HFFc6 (cell line): ENCODE data around the gene KLHDC7B. TPM values are rescaled to one million over a fixed set of nuclear protein-coding genes. Genes with fewer than 3 reads are reported as not detected.
"Not testable (repeated sequence)": the region's sequence is repeated elsewhere in the genome, so short reads cannot be mapped to it uniquely, and the experiment has no call there.

ENCODE experiments used
- DNase-seq: peaks from one replicate; pipeline ENCODE4 v3.0.0-alpha.2; 2018
- H3K27ac Mint-ChIP-seq: 2 replicates; pipeline ENCODE4 v1.8.0; 2020; ENCODE audit warnings: mild to moderate bottlenecking, mixed read lengths
- H3K27me3 Mint-ChIP-seq: 2 replicates; pipeline ENCODE4 v1.8.0; 2021; ENCODE audit warnings: mild to moderate bottlenecking, moderate library complexity, mixed read lengths; ENCODE audit not compliant: insufficient read depth
- H3K36me3 Mint-ChIP-seq: 2 replicates; pipeline ENCODE4 v1.8.0; 2021; ENCODE audit warnings: low read depth, mixed read lengths
- H3K4me1 Mint-ChIP-seq: 2 replicates; pipeline ENCODE4 v1.8.0; 2020; ENCODE audit warnings: low read depth, mixed read lengths
- H3K4me3 Mint-ChIP-seq: 2 replicates; pipeline ENCODE4 v1.8.0; 2020; ENCODE audit warnings: mild to moderate bottlenecking, moderate library complexity, mixed read lengths
- H3K9me3 Mint-ChIP-seq: 2 replicates; pipeline ENCODE4 v1.8.0; 2020; ENCODE audit warnings: mild to moderate bottlenecking, mixed read lengths
- total RNA-seq, 6 experiments: library from RNA; stranded (reverse); fragmentation: NEBNext Ultra II Directional; extraction: Animal tissue kit (Norgen Biotek cat#: 25700); gene quantifications; 2 replicates in 1 of 6; 3 replicates in 5 of 6; pipeline ENCODE4 v1.2.3, GENCODE V29; 2021
- TF ChIP-seq, protein P1 (sequence below): fragments of 200-600 bp; sonication (generic); IDR thresholded peaks from 2 replicates; pipeline ENCODE4 v1.5.0; 2021; ENCODE audit warnings: antibody characterized with exemption, mild to moderate bottlenecking

Gene KLHDC7B
- total RNA-seq, 6 experiments from 2014 or later, result 0.05 TPM; not detected in 5

DNA sequence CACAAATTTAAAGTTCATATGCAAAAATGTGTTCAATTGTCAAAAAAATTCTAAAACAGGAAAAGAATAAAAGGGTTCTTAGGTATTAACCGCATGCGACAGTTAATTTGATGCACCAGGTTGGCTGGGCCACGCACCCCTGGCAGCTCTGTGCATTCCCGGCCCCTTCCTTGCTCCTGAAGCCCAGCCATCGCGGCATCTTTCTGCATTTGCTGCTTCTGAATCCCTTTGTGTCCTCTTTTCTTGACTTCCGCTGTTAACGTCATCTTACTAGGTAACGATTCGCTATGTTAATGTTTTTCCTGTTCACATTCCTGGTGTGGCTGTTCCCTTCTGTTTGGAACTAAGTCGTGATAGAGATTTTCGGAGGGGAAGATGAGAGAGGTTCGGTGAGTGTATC lies 7.9 kb upstream of the KLHDC7B start:
- Mint-ChIP-seq H3K36me3 (no peaks in the 10 kb centered on the region), H3K4me1 (peaks cover 37% of the 10 kb centered on the region), H3K9me3 (no peaks in the 10 kb centered on the region), H3K27me3 (peaks cover 10% of the 10 kb centered on the region; the same call in 1 of the 2 replicates), H3K27ac (no peak overlapping the region), H3K4me3 (no peak overlapping the region)
- DNase-seq, result no peak
- TF ChIP-seq, protein P1, sequence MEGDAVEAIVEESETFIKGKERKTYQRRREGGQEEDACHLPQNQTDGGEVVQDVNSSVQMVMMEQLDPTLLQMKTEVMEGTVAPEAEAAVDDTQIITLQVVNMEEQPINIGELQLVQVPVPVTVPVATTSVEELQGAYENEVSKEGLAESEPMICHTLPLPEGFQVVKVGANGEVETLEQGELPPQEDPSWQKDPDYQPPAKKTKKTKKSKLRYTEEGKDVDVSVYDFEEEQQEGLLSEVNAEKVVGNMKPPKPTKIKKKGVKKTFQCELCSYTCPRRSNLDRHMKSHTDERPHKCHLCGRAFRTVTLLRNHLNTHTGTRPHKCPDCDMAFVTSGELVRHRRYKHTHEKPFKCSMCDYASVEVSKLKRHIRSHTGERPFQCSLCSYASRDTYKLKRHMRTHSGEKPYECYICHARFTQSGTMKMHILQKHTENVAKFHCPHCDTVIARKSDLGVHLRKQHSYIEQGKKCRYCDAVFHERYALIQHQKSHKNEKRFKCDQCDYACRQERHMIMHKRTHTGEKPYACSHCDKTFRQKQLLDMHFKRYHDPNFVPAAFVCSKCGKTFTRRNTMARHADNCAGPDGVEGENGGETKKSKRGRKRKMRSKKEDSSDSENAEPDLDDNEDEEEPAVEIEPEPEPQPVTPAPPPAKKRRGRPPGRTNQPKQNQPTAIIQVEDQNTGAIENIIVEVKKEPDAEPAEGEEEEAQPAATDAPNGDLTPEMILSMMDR, result no peak

DNA sequence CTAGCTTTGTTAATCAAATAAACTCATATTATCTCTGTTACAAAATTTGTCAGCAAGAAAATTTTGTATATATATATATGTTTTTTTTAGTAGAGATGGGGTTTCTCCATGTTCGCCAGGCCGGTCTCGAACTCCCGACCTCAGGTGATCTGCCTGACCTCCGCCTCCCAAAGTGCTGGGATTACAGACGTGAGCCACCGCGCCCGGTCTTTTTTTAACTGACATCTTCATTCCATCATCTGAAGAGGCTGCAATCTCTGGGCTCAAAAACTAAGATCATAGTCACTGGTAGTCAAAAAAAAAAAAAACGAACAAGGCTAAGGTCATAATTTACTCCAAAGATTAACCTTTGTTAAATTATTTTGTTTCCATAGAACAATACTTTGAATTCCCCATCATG lies 5.3 kb upstream of the KLHDC7B start:
- Mint-ChIP-seq H3K9me3 (no peaks in the 10 kb centered on the region), H3K4me3 (no peak overlapping the region), H3K36me3 (no peaks in the 10 kb centered on the region), H3K27me3 (peaks cover 7% of the 10 kb centered on the region; the same call in 1 of the 2 replicates), H3K4me1 (peaks cover 37% of the 10 kb centered on the region), H3K27ac (peak overlapping the region; percentile 65)
- DNase-seq, result no peak
- TF ChIP-seq, protein P1, result no peak

DNA sequence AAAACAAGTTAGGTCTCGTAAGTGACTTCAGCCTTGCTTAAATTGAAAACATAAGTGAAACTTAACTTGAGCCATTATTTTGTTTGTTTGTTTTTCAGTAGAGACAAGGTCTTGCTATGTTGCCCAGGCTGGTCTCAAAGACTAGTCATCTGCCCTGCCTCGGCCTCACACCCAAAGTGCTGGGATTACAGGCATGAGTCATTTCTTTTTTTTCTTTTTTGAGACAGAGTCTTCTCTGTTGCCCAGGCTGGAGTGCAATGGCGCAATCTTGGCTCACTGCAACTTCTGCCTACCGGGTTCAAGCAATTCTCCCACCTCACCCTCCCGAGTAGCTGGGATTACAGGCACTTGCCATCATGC lies 4.1 kb upstream of the KLHDC7B start:
- not testable (repeated sequence) for H3K9me3 Mint-ChIP-seq, H3K36me3 Mint-ChIP-seq
- Mint-ChIP-seq H3K4me1 (peaks cover 37% of the 10 kb centered on the region), H3K27ac (peak overlapping the region; percentile 72), H3K4me3 (peak overlapping the region; percentile 28; the same call in 1 of the 2 replicates), H3K27me3 (peaks cover 15% of the 10 kb centered on the region)
- peak; percentile 89 for DNase-seq

DNA sequence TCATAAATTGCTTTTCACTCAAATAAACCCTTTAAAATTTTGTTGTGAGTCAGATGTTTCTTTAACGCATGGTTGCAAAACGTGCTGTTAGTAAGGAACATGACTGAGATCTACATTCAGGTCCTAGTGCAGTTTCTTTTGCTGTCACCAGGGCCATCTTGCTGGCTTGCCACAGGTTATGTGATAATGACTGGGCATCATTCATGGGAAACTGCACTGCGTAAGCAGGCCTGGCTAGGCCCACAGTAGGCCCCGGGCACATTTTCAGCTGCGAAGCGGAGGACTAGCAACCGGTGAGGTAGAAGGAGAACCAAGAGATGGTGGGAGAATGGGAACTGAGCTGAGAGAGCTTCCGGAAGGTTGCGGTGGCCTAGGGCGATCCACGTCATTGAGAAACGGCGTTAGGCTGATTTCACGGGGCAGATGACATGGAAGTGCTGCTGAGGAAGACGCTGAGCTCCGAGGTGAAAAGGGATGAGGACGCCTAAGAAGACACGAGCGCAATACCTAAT lies 3.2 kb upstream of the KLHDC7B start:
- peak; percentile 35 for DNase-seq
- Mint-ChIP-seq H3K9me3 (no peaks in the 10 kb centered on the region), H3K27ac (peak overlapping the region; percentile 72; the same call in 1 of the 2 replicates), H3K36me3 (no peaks in the 10 kb centered on the region), H3K4me1 (peaks cover 37% of the 10 kb centered on the region), H3K4me3 (no peak overlapping the region), H3K27me3 (peaks cover 16% of the 10 kb centered on the region)
- TF ChIP-seq, protein P1, result peak; percentile 49; the same call in 1 of the 2 replicates

DNA sequence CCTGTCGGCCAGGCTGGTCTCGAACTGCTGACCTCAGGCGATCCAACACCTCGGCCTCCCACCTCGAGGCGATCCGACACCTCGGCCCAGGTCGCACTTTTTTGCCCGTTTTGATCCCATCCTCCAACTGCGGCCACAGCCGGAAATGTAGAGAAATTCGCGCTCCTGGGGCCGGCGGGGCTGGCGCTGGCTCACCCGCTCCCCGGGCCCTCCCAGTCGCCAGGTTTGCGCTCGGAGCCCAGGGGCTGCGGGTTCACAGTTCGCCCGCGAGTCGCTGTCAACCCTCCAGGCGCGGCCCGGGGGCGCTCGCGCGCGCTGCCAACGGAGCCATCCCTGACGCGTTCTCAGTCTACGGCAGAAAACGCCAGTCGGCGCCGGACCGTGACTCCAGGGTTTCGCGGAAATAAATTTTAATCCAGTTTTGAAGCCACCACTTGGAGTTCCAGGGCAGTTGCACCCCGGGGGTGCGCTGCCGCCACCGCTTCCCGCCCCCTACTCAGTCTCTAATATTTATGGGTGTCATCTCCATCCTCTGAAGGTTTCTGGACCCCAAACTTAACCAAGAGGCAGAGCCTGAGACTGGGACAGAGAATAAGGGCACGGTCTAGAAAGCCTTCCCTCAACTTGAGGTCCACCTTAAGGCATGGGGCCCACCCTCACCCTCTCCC lies 1.5 kb upstream of the KLHDC7B start:
- DNase-seq, result peak; percentile 55
- no peak overlapping the region for H3K4me3 Mint-ChIP-seq
- peaks cover 24% of the 10 kb centered on the region for H3K27me3 Mint-ChIP-seq
- no peaks in the 10 kb centered on the region for H3K9me3 Mint-ChIP-seq
- no peak overlapping the region; the same call in 1 of the 2 replicates for H3K27ac Mint-ChIP-seq
- H3K4me1 Mint-ChIP-seq, result peaks cover 35% of the 10 kb centered on the region
- H3K36me3 Mint-ChIP-seq, result no peaks in the 10 kb centered on the region
- TF ChIP-seq, protein P1, result peak; percentile 66

DNA sequence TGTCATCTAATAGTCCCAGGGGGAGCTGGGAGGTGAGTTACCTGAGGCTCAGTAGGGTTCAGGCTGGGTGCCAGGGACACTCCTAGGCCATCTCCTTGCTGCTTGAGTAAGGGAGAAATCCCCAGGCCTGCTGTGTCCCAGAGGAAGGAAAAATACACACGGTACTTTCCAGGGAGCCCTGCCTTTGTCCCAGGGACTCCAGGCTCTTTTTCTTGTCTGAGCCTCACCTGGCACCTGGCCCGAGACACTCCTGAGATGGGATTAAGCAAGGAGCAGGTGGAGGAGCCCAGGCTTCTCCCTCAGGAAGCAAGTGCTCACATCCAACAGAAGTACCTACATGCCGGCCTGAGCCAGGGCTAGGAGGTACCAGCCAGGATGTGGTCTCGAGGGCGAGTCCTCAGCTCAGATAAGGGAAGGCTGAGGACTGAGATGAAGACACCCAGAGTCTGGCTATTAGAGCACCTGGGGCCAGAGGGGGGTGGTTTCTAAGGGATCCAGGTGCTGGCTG lies 899 bp upstream of the KLHDC7B start:
- DNase-seq, result no peak
- H3K36me3 Mint-ChIP-seq, result no peaks in the 10 kb centered on the region
- H3K27ac Mint-ChIP-seq, result no peak overlapping the region; the same call in 1 of the 2 replicates
- H3K4me1 Mint-ChIP-seq, result peaks cover 29% of the 10 kb centered on the region
- H3K27me3 Mint-ChIP-seq, result peaks cover 29% of the 10 kb centered on the region
- no peak overlapping the region for H3K4me3 Mint-ChIP-seq
- H3K9me3 Mint-ChIP-seq, result no peaks in the 10 kb centered on the region
- TF ChIP-seq, protein P1, result no peak
